Medulla oblongata (tissue), 1 donor: ENCODE data around the gene PDZK1IP1.

ENCODE experiments used
- DNase-seq: peaks from one replicate; pipeline ENCODE4 v3.0.0-alpha.2; 2015; ENCODE audit errors: extremely low spot score

The PDZK1IP1 gene, protein sequence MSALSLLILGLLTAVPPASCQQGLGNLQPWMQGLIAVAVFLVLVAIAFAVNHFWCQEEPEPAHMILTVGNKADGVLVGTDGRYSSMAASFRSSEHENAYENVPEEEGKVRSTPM

DNA sequence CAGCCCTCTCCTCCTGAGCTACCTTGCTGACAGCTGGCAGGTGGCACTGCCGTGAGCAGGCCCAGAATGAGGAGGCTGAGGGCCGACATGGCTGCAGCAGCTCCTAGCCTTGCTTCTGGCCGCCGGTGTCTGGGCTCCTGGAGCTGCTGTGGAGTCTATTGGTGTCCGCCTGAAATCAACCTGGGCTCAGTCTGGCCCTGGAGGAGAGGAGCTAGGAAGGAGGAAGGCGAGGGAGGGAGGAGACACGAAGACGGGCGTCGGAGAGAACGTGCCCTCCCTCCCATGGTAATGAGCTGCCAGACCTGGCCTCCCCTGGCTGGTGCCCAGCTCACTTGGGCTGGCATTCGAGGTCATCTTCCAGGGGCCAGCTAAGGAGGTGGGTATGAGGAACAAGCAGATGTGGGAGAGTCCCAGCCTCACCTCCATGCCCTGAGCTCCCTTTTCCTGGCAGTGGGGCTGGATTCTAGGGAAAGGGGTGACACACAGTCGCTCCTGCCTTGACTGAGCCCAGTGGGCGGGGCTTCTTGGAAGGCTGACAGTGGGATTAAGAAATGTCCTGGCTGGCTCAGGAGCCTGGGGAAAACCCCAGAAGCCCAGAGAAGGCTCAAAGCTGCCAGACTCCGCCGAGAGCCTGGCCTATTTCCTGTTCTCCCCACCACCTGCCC lies at the start of gene PDZK1IP1:
TSS of gene PDZK1IP1 (minus strand) at position 193 of the 665 bp plus-strand sequence. CDS start at position 89, 104 bp downstream.
- DNase-seq, result peak; percentile 60

DNA sequence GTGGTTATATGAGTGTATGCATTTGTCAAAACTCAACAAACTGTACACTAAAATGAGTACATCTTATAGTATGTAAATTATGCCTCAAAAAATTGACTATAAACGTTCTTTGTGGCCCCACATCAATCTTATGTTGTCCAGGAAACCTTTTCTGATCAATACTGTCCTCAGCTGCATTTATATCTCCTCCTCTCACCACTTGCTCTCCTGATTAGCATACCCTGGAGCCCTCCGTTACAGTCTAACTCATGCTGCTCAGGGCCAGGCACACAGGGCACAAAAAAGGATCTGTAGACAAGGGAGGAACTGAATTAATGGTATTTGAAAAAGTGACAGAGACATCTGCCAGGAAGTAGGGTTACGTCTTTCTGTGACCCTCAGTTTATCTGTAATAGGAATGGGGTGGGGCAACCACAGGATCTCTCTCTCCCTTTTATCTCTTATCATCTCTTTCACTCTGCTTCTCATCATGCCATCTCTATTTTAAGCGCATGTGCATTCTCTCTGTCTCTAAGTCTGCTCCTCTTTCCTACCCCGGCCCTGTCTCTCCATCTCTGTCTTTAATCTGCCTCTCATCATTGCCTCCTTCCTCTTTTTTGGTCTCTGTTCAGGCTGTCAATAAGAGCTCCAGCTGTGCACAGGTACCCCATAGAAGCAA lies 49.2 kb upstream of the PDZK1IP1 start:
- no peak for DNase-seq

DNA sequence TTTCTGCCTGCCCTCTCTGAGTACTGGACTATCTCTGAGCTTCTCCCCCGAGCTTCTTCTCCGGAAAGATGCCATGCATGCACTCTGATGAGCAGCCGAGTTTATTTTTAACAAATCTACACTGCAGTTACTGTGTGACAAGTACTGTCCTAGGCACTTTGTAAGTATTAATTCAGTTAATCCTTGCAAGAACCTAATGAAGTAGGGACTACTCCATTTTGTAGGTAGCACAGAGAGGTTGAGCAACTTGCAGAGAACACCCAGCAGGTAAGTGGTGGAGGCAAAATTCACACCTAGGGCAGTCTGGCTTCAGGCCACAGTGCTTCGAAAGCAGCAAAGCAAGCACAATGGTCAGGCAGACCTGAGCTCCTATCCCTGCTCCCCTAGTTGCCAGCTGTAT lies 46.0 kb upstream of the PDZK1IP1 start:
- no peak for DNase-seq

DNA sequence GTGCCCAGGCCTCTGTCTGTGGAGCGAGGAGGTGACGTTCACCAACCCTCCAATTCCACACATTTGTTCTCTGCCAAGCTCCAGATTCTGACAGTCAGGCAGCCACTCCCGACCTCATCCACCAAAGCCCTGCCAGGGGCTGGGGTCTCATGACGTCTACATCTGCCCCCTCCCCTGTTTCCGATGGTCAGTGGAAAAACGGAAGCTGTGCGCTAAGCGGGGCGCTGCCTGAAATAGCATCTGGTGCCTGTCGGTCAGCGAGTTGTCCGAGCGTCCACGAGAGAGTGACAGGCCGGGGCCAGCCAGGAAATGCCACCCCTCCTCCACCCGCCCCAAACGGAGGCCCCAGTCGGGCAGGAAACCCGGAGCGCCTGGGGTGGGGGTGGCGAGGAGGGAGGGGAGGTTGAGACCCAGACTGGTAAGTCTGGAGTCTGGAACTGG lies 45.4 kb upstream of the PDZK1IP1 start:
- peak; percentile 66 for DNase-seq

DNA sequence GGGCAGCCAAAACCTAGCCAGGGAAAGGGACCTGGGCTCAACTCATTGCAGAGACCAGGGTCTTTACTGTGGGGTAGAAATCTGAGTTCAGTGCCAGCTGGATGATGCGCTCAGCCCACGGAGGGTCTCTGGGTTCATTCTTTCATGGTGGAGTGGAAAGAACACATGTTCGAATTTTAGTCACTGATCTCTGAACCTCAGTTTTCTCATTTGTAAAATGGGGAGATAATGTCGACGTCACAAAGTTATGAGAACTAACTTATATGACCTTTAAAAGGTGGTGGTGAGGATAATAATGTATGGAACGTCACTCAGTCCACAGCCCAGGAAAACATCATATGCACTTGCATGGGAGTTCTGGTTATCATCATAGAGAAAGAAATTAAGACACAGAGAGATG lies 43.4 kb upstream of the PDZK1IP1 start:
- DNase-seq, result no peak

DNA sequence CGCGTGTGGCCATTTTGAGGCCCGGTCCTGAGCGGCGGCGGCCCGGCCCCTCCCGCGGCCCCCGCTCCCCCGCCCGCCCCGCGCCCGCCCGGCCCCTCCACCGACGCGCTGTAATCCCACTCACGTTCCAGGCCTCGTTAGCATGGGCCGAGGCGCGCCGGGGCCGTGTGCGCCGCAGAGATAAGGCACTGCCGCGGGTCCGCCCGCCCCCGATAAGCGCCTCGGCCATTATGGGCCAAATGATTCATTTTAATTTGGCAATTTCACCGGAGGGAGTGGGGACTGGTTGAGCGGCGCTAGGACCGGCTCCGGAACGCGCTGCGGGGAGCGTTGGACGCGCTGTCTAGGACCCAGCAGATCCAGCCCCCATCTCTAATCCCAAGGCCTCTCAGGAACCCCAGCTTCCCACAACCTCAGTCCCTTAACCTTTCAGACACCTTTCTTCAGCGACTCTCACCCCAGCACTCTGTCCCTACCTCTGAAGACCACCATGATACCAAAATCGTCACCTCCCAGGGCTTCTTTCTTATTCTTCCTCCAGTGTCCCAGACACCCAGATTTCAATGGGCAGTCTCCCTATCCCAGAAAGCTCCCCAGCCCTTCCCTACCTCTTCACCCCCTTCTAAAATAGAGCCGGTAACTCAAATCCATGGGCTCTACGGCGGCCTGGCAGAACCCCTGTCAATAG lies 42.5 kb upstream of the PDZK1IP1 start, which contains the start of gene TAL1:
TSS of gene TAL1 (minus strand) at position 39 of the 688 bp plus-strand sequence. CDS start 6,337 bp downstream, outside the sequence.
- no peak for DNase-seq

DNA sequence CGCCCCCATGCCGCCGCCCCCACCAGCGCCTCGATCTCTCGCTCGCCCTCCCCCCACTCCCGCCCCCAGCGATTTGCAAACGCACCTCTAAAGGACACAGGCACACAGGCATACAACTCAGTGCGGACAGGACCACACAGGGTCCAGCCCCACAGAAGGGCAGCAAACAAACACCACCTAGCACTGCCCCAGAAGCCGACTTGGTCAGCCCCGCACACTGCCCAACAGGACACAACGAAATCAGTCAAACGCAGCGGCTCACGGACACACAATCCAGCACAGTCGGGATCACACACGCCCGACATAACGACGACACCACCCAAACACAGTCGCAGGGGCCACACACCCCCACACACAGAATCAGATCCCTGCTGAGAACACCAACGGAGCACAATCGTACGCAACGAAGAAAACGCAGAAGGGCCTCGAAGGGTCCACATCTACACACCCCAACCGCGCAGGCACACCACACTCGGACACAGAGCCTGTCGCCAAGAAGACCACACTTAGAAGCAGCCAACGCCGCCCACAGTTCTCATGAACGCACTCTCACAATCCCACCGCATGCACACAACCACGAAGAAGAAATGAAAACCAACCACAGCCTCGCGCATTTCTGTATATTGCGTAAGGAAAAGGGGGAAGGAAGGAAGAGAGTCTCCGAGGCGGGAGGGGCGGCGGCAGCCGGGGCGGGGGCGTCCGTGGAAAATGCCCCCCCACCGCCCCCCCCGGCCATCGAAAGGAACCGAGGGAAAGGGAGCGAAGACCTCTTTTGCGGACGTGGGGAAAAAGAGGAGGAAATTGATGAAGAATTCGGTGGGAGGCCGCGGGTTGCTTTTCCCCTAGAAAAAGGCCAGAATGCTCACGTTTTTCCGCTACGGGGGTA lies 41.7 kb upstream of the PDZK1IP1 start:
- peak; percentile 81 for DNase-seq

DNA sequence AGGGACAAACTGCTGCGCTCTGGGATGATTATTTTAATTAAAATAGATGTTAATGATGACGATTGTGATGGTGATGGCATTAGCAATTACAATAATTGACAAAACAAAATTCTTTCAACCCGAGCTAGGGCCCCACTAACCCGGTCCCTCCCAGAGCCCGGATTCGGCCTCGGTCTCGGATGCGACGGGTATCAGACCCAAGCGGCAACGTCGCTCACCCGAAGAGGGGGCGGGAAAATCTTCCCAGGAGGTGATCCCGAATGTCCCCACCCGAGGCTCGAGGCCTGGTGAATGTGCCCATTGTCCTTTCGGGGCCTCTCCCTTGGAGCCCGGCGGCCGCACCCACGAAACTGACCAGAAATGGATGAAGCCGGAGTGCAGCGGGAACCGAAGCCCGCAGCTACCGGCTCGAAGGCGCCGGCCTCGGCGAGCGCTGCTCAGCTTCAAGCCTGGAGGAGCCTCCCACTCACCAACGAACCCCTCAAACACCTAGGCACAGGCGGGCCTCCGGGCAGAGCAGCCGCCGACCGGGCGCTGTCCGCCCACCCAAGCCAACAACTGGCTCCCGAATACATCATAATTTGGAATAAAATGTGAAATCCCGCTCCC lies 41.0 kb upstream of the PDZK1IP1 start:
- DNase-seq, result no peak

DNA sequence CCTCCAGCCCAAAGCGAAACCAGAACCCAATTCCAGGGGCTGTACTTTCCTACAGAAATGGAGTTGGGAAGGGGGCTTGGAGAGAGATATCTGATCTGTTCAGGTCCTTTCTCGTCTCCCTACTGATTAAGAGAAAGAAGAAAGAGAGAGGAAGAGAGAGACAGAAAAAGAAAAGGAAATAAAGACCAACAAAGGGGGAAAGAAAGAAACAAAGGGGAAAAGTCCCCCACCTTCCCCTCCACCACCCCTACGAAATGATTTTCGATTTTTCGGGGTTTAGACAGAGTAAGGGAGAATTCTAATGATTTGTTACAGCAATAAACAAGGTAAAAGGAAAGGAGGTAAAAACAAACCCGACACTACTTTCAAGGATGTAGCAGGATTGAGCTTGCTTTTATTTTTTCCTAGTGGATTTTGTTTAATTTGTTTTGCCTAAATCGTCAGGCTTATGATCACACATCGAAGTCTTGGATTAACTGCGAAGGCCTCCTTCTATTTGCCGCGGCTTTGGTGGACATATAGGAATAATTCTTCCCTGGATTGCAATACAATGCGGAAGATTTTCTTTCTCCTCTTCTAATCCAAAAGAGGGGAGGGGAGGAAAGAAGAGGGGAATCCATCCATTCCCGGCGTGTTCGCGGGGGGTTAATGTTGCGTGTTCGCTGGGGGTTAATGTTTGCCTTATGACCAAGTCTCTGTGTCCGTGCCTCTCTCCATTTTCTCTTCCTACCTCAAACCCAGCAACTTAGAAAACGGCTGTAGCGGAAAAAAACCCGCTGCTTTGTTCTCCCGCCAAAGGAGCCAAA lies 40.3 kb upstream of the PDZK1IP1 start:
- DNase-seq, result no peak

DNA sequence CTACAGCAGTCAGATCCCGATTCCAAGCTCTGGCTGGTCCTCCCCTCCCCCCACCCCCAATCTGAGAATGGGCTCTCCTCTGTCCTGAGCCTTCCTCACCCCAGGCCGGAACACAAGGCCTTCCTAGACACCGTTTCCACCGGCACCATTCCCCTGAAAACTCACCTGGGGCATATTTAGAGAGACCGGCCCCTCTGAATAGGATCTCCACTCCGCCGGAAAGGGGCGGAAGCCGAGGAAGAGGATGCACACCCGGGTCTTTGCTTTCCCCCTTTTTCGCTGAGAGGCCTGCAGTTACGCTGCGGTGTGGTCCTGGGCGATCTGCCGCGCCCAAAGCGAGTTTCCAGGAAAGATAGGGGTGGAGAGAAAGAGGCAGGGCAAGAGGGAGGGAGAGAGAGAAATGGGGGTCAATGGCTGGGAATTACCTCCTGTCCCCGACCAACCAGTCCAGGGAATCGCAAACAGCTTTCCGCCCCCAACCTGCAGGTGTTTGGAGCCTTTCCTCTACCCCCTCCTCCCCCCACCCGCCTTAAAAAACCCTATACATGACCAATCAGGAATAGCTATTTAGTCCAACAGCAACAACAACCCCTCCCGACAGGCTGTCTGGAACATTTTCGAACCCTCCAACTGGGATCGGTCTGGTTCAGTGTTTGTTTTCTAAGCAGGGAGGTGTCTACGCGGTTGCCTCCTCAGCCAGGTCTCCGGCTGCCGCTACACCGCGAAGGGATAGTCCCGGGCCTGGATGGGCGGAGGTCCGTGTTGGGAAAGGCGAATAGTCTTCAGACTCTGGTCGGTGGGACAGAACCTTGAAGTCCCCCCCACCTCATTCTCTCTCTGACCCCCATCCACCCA lies 39.4 kb upstream of the PDZK1IP1 start:
- DNase-seq, result no peak

DNA sequence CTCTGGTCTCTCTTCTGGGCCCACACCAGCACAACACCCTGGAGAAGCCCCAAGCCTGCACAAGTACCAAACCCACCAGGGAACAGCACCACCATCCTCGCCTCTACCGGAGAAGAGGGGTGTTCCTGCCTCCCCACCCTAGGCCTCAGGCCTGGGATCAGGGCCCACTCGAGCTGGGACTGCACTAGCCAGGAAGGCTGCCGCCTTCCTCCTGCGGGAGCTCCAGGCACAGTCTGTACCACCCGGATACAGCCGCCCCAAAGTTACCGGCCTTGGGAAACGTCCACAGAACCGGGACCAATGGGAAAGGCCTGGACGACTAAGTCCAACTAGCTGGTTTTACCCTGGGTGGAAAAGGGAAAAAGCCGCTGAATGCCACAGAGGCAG lies 38.8 kb upstream of the PDZK1IP1 start:
- DNase-seq, result no peak

DNA sequence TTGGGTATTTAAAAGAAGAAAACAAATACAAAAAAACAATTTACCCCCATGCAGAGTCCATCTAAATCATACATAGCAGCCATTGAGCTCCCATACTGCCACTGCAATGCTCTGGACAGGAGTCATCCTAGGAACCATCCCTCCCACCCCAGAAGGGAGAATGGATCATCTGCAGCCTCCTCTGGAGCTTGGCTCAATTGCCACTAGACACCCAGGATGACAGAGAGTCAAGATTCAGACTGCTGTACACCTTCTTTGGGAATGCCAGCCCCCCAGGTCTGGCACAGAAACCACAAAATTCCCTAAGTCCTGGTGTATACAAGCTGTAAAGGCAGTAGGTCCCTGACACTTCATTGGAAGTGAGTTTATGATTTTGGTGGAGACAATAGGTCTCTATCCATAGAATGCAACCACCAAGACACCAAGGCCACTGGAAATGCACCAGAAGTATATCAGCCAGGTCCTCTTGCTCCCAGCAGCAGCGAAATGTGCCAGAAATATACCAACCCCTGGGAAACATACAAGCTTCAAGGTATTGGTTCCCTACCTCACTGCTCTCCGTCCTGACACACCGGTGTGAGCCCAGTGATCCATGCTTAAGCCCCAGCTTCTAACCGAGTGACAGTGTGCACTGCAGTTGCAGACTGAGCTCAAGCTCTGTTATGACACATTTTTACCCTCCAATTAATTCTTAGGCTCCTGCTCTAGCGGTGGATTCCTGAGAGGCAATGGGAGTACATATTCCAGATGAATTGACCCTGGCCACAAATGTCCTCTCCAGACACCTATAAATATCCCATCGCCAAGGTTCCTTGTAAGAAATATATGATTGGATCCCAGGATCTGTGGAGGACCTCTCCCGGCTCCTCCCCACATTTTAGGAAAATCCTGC lies 37.8 kb upstream of the PDZK1IP1 start:
- no peak for DNase-seq

DNA sequence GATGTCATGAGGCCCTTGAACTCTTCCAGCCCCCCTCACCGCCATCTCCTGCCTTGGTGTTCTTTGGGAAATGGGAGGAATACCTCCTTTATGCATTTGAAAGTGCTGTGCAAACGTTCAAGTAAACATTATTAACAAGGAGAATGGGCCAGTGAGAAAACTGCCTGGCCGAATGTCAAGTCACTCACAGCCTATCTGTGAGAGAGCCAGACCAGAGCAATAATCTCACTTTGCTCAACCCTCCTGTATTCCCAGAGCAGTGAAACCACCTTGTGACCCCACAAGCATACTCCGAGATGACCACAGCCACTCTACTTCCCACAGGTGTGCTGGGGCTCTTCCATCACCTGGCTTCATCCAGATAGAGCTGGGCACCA lies 37.0 kb upstream of the PDZK1IP1 start:
- no peak for DNase-seq

DNA sequence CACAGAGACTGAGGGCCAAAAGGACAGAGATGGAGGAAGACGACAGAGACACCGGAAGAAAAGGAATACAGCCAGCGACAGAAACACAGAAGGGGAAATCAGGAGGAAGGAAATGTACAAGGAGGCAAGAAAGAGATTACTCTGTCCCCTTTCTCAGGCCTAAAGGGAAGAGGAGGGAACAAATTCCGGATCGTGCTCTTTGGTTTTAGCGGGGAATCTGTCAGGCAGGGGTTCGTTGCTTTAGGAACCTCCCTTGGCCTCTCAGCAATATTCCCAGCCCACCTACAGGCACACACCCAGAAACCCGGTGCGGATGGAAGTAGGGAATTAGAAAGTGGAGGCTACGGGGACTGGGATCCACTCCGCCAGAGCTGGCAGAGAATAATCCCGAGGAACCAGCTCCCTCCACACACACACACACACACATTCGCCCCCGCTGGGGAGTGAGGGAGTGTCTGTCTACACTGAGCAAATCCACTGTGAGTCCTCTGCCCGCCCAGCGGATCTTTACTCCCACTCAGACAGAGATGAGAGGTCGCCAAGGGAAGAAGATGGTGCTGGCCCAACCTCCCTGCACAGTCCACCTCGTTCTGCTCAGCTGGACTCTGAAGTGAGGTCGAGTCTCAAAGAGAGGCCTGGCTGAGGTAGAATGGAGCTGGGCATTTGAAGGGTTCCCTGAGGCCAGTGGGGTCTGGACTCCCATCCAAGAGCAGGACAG lies 36.4 kb upstream of the PDZK1IP1 start:
- no peak for DNase-seq

DNA sequence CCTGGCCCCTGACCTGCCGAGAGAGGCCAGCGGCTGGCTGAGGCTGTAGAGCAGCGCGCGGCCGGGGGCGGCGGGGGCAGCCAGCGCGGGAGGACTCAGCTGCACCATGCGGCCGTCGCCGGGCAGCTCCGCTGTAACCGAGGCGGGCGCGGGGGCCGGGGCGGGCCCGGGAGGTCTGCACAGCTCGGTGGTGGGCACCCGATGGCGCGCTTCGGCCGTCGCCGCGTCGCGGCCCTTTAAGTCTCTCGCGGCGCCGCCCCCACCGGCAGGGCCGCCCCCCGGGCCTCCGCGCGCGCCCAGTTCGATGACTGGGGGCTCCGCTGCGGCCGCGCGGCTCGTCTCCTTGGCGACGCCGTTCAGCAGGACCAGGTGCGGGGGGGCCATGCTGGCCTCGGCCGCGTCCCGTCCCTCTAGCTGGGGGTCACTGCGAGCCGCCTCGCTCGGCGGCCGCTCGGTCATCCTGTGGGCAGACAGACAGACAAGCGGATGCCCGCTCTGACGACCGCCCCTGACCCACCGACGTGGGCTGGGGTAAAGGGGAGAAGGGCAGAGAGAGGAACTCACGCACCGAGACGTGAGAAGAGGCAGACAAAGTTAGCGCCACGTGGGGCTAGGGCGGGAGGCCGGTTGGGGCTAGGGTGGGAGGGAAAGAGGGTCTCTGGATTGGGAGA lies 35.7 kb upstream of the PDZK1IP1 start:
- no peak for DNase-seq

DNA sequence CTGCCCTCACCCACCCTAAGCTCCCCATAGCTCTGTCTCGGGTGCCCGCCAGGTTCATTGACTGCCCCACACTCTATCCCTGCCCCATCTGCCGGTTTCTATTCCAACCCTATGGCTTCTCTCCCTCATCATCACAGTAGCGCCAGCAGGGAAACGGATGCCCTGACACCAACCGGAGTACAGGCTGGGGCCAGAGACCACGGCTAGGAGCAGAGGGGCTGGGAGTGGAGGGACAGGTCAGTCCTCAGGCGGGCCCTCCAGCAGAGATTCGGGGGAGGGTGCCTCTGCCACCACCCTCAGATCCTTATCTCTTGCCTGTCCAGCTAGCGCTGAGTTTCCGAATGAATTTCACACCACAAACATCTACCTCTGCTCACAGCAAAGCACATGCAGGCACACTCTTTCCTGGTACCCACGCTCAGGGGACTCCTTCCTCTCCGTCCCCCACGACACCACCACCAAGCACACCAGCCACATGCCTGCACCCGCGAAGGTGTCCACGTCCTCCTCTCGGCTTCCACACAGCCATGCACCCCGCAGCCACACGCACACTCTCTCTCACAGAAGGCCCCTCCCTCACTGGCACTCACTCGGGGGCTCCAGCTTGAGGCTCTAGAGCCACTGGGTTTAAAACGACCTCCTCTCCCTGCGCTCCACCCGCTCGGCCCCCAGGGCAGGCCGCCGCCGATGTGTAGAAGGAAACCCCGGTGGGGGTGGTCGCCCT lies 35.0 kb upstream of the PDZK1IP1 start:
- no peak for DNase-seq
